GM18870 (cell line): ENCODE measurements around the gene SLC43A2.
"Not testable (repeated sequence)": the region's sequence is repeated elsewhere in the genome, so short reads cannot be mapped to it uniquely, and the experiment has no call there.

ENCODE experiments used
- ATAC-seq: cut with Tn5 transposase; IDR thresholded peaks from one replicate; pipeline ENCODE4 v1.9.1; 2021; ENCODE audit warnings: moderate library complexity; ENCODE audit not compliant: unreplicated experiment

The SLC43A2 gene

GRCh38 chr17:1545618-1546017 lies 83.0 kb downstream of the SLC43A2 start:
- no peak for ATAC-seq

- no peak for ATAC-seq
Observed at GRCh38 chr17:1542316-1542715, 86.3 kb downstream of the SLC43A2 start.

GRCh38 chr17:1541367-1541904 lies 87.2 kb downstream of the SLC43A2 start:
- no peak for ATAC-seq

- ATAC-seq = no peak
Observed at GRCh38 chr17:1539811-1540210, 88.8 kb downstream of the SLC43A2 start.

GRCh38 chr17:1535737-1536136 lies 92.9 kb downstream of the SLC43A2 start:
- ATAC-seq = no peak

- no peak for ATAC-seq
Observed at GRCh38 chr17:1533661-1534325, 94.8 kb downstream of the SLC43A2 start.

- no peak for ATAC-seq
Observed at GRCh38 chr17:1532836-1533602, 95.6 kb downstream of the SLC43A2 start.

GRCh38 chr17:1529863-1530262 lies 98.8 kb downstream of the SLC43A2 start:
- no peak for ATAC-seq

- not testable (repeated sequence) for ATAC-seq
Observed at GRCh38 chr17:1526876-1527275, 101.8 kb downstream of the SLC43A2 start.

GRCh38 chr17:1522626-1523025 lies 106.0 kb downstream of the SLC43A2 start:
- ATAC-seq = no peak

GRCh38 chr17:1521086-1521640 lies 107.5 kb downstream of the SLC43A2 start:
- ATAC-seq = no peak

GRCh38 chr17:1519678-1520077 lies 109.0 kb downstream of the SLC43A2 start:
- ATAC-seq = no peak
